ENCODE results near the gene DIP2C. TPM values are rescaled to one million over a fixed set of nuclear protein-coding genes. Genes with fewer than 3 reads are reported as not detected.

DIP2C gene
- polyA plus RNA-seq, 1 of the 3 experiments (the other 2 are of a cell fraction): 8.7 TPM

DNA sequence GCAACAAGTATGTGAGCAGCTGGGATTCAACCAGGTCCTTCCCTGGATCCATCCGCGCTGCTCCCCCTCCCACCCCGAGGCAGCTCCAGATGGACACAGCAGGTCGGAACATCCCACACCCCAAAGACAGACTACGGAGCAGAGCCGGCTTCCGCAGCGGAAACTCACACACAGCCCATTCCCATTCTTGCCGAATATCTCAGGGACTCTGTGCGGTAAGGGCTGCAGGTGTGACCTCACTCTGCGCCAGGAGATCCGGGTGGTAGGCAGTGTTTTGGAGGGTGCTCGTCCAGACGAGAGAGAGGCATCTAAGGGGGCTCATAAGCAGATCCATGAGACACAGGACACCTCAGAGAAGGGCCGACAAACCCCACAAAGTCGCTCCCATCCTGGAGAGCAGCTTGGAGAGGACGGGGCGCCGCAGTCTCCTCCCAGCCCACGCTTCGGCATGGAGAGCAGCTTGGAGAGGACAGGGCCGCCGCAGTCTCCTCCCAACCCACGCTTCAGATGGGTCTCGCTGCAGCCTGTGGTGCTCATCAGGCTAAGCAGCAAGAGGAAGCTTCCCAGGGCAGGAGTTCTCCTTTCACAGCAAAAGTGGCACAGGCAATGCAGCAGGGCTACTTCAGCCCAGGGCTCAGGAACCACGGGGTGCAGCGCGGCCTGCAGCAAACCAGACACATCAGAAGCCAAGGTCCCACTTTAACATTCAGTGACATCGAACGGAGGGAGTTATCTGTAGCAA lies 179.9 kb downstream of the DIP2C start:
- WGBS (ENCODE audit: low lambda C conversion rate): 96% methylated on average over 24 of the region's 30 CpGs
- Histone ChIP-seq H3K9me3 (no peaks in the 10 kb centered on the region), H3K4me2 (no peak overlapping the region), H3K36me3 (replicated peaks in 1 of 2; ENCODE audit: control insufficient read depth in 1 of 2, insufficient read depth in 2 of 2, low read length in 1 of 2) (peaks cover 0 to 3% of the 10 kb centered on the region in 2 experiments), H3K27me3 (ENCODE audit: insufficient read depth) (no peaks in the 10 kb centered on the region), H3K4me3 (ENCODE audit: low read depth in 2 of 2, low read length in 1 of 2) (no peak overlapping the region), H3K79me2 (ENCODE audit: insufficient read depth) (peaks cover 29% of the 10 kb centered on the region; the same call in 1 of the 2 replicates), H3F3A (replicated peaks; ENCODE audit: insufficient read depth) (no peaks in the 10 kb centered on the region), H4K20me1 (ENCODE audit: insufficient read depth) (peaks cover 21% of the 10 kb centered on the region; the same call in 1 of the 2 replicates), H2AFZ (ENCODE audit: low read depth) (no peak overlapping the region), H3K27ac (ENCODE audit: low read depth in 2 of 2, low read length in 1 of 2) (no peak overlapping the region), H3K4me1 (ENCODE audit: control insufficient read depth in 1 of 2, insufficient read depth in 2 of 2, low read depth in 1 of 2, low read length in 1 of 2) (peaks cover 0 to 8% of the 10 kb centered on the region in 2 experiments; a peak in 1 of 4 replicates), H3K9me2 (no peaks in the 10 kb centered on the region), H3K9ac (no peak overlapping the region)
- ChIA-PET POLR2A (no interaction called here), CTCF (interaction anchor here (1.1 to 4.2 kb wide), 6 partner anchors 7 to 275 kb away, joined by 3 to 31 read pairs (median 11); no protein-coding TSS in a partner anchor)
- TF ChIP-seq POLR2AphosphoS5 (IDR thresholded peaks at IDR 0.05; ENCODE audit: low read depth, low read length): no peak
- DNase-seq: no peak

DNA sequence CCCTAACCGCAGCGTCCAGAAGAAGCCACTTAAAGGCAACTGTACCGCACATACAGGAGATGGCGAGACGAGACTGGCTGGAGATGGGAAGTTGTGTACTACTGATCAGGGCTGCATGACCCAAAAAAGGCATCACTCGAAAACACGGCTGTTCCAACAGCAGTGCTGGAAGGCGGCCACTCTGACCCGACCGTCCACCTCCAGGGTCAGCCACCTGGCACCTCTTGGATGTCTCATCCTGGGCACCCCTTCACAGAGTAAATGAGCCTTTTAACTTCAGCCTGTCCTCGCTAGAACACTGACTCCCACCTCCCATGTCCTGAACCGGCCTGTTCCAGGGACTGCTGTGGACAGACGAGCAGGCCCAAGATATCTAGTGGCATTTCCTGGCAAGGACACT lies 180.7 kb downstream of the DIP2C start:
- Histone ChIP-seq H3K4me2 (no peak overlapping the region), H3K79me2 (ENCODE audit: insufficient read depth) (peaks cover 27% of the 10 kb centered on the region; the same call in 1 of the 2 replicates), H3K27ac (ENCODE audit: low read depth in 2 of 2, low read length in 1 of 2) (no peak overlapping the region), H3K9ac (no peak overlapping the region), H2AFZ (ENCODE audit: low read depth) (no peak overlapping the region), H3F3A (replicated peaks; ENCODE audit: insufficient read depth) (no peaks in the 10 kb centered on the region), H3K4me3 (ENCODE audit: low read depth in 2 of 2, low read length in 1 of 2) (no peak overlapping the region), H4K20me1 (ENCODE audit: insufficient read depth) (peaks cover 27% of the 10 kb centered on the region), H3K9me2 (no peaks in the 10 kb centered on the region), H3K9me3 (no peaks in the 10 kb centered on the region), H3K4me1 (ENCODE audit: control insufficient read depth in 1 of 2, insufficient read depth in 2 of 2, low read depth in 1 of 2, low read length in 1 of 2) (peaks cover 0 to 8% of the 10 kb centered on the region in 2 experiments; a peak in 1 of 4 replicates), H3K27me3 (ENCODE audit: insufficient read depth) (no peaks in the 10 kb centered on the region), H3K36me3 (replicated peaks in 1 of 2; ENCODE audit: control insufficient read depth in 1 of 2, insufficient read depth in 2 of 2, low read length in 1 of 2) (peaks cover 0 to 3% of the 10 kb centered on the region in 2 experiments)
- no peak for TF ChIP-seq FOSL2 (IDR thresholded peaks at IDR 0.05; ENCODE audit: borderline replicate concordance, low read depth)
- no peak for TF ChIP-seq ZBTB33 (IDR thresholded peaks at IDR 0.05; ENCODE audit: borderline replicate concordance, low read depth)
- no peak for TF ChIP-seq NFIC (IDR thresholded peaks at IDR 0.05; ENCODE audit: borderline replicate concordance)
- no peak for TF ChIP-seq RFX5 (IDR thresholded peaks at IDR 0.05; ENCODE audit: low read length)
- TF ChIP-seq GATA2 (CRISPR knock-in tag; IDR thresholded peaks at IDR 0.05): no peak
- TF ChIP-seq RAD21 (IDR thresholded peaks at IDR 0.05; ENCODE audit: low read length): no peak
- no peak for TF ChIP-seq RXRA (IDR thresholded peaks at IDR 0.05; ENCODE audit: borderline replicate concordance, low read depth)
- no peak for TF ChIP-seq SMC3 (IDR thresholded peaks at IDR 0.05; ENCODE audit: low read depth, low read length)
- TF ChIP-seq, protein P1, sequence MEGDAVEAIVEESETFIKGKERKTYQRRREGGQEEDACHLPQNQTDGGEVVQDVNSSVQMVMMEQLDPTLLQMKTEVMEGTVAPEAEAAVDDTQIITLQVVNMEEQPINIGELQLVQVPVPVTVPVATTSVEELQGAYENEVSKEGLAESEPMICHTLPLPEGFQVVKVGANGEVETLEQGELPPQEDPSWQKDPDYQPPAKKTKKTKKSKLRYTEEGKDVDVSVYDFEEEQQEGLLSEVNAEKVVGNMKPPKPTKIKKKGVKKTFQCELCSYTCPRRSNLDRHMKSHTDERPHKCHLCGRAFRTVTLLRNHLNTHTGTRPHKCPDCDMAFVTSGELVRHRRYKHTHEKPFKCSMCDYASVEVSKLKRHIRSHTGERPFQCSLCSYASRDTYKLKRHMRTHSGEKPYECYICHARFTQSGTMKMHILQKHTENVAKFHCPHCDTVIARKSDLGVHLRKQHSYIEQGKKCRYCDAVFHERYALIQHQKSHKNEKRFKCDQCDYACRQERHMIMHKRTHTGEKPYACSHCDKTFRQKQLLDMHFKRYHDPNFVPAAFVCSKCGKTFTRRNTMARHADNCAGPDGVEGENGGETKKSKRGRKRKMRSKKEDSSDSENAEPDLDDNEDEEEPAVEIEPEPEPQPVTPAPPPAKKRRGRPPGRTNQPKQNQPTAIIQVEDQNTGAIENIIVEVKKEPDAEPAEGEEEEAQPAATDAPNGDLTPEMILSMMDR (IDR thresholded peaks at IDR 0.05): no peak
- no peak for TF ChIP-seq MEF2A (IDR thresholded peaks at IDR 0.05; ENCODE audit: borderline replicate concordance, low read depth)
- TF ChIP-seq POLR2AphosphoS5 (IDR thresholded peaks at IDR 0.05; ENCODE audit: low read depth, low read length): no peak
- no peak for TF ChIP-seq SIN3A (IDR thresholded peaks at IDR 0.05; ENCODE audit: borderline replicate concordance, low read depth, low read length)
- no peak for TF ChIP-seq GABPA (IDR thresholded peaks at IDR 0.05; ENCODE audit: low read depth)
- TF ChIP-seq JUND (IDR thresholded peaks at IDR 0.05): no peak
- ChIA-PET POLR2A (no interaction called here), CTCF (interaction anchor here (1.6 kb wide), 1 partner anchor 281 kb away, joined by 8 read pairs; no protein-coding TSS in a partner anchor)
- no peak for DNase-seq
- 94% methylated on average over 10 of the region's 13 CpGs for WGBS (ENCODE audit: low lambda C conversion rate)
